Measurements from ENCODE around the gene P2RY13. TPM values are rescaled to one million over a fixed set of nuclear protein-coding genes. Genes with fewer than 3 reads are reported as not detected.
A peak's percentile ranks its signal among the peaks of the same experiment; 100 is the strongest.

The P2RY13 gene
- total RNA-seq, 2 experiments from 2014 or later = not detected

DNA sequence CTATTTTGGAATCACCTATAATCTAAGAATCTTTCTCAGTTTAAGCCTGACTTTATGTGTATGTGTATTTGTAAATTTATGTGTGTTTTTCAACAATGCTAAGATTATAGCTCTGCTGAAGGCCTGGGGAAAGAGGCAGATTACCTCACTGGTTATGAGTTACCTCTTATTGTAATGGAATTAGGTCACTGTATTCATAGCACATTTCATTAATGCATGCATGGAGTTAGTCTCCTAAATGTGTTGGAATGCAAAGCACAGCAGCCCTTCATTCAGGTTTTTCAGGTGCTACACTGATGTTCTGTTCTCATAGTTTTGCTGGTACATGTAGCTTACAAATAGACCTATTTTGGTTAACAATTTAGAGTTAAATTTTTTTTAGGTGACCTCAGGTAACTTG, 22.2 kb downstream of the P2RY13 start:
- POLR2A ChIA-PET = interaction anchor here (1.0 to 1.5 kb wide), 2 partner anchors 19 to 172 kb away, joined by 3 read pairs; no protein-coding TSS in a partner anchor
- H3K27ac Mint-ChIP-seq = no peak overlapping the region
- H3K36me3 Mint-ChIP-seq (ENCODE audit: low read depth) = no peaks in the 10 kb centered on the region
- ATAC-seq (no peak), DNase-seq (no peak)
- TF ChIP-seq CTCF (IDR thresholded peaks at IDR 0.05) = no peak
- H3K4me1 Mint-ChIP-seq (ENCODE audit: low read depth) = peaks cover 53% of the 10 kb centered on the region
- no peaks in the 10 kb centered on the region for H3K9me3 Mint-ChIP-seq
- no peak overlapping the region for H3K4me3 Mint-ChIP-seq
- intact Hi-C loops (cut with micrococcal nuclease) = no loop called here
- CTCF ChIA-PET = interaction anchor here (0.8 to 4.9 kb wide), 8 partner anchors 9 to 221 kb away, joined by 3 to 45 read pairs (median 5); partner anchors contain the start of genes GPR87 and MED12L
- H3K27me3 Mint-ChIP-seq = peaks cover 9% of the 10 kb centered on the region

DNA sequence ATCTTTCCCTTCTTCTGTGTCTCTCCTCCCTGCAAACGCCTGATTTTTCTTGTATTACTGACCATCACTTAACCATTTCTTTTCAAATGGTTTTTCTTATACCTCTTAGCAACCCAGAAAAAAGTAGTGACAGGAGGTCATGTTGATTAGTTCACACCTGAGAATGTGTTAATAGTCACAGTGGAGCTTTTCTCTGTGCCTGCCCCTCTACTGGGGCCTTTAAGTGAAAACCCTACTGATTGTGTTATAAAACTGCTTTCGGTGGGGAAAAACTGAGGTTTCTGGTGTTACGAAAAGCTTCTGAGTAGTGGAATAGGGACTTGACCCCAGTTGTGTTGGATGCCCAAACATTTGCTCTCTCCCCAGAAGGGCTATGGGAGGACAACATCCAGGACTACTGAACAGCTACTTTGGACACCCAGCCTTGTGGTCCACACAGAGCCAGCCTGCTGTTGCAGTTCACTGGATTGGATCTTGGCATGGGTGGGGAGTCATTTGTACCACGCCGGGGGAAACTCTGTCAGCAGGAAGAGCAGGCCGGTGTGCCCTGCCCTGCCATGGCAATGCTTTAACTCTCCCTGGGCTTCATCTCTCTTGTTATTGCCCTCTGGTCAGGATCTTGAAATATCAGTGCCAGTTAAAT, 23.1 kb downstream of the P2RY13 start:
- H3K4me1 Mint-ChIP-seq (ENCODE audit: low read depth) = peaks cover 58% of the 10 kb centered on the region
- intact Hi-C loops (cut with micrococcal nuclease) = no loop called here
- no peak for DNase-seq

DNA sequence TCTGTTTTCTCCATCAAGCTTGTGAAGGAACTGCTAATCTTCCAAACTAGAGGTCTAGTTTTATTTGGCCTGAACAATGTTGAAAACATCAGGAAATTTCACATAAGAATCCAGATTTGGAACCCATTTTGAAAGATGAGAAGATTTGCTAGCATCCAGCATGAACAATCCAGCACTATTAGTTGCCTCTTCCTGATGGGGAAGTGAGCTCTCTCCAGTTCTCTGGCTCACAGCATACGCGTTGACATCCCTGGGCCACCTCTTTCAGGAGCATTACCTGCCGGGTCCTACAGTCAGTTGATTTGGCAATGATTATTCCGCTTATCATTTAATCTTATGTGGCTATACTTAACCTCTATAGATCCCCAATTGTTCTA, 23.6 kb downstream of the P2RY13 start:
- peaks cover 10% of the 10 kb centered on the region for H3K27me3 Mint-ChIP-seq
- intact Hi-C loops (cut with micrococcal nuclease) = no loop called here
- peak overlapping the region; percentile 72 for H3K27ac Mint-ChIP-seq
- TF ChIP-seq CTCF (IDR thresholded peaks at IDR 0.05) = no peak
- DNase-seq (no peak), ATAC-seq (peak; percentile 5)
- no peaks in the 10 kb centered on the region for H3K36me3 Mint-ChIP-seq (ENCODE audit: low read depth)
- ChIA-PET POLR2A (interaction anchor here (0.7 to 1.1 kb wide), 5 partner anchors 11 to 143 kb away, joined by 3 to 5 read pairs (median 3); partner anchors contain the start of gene GPR87), CTCF (interaction anchor here (1.0 to 4.9 kb wide), 11 partner anchors 11 to 162 kb away, joined by 3 to 45 read pairs (median 4); partner anchors contain the start of genes GPR171, GPR87 and P2RY14)
- H3K4me3 Mint-ChIP-seq = no peak overlapping the region
- peaks cover 59% of the 10 kb centered on the region for H3K4me1 Mint-ChIP-seq (ENCODE audit: low read depth)
- H3K9me3 Mint-ChIP-seq = no peaks in the 10 kb centered on the region

More for the DNA sequence above, 23.1 kb downstream of the P2RY13 start:
- CTCF ChIA-PET = interaction anchor here (0.8 to 4.9 kb wide), 11 partner anchors 10 to 221 kb away, joined by 3 to 45 read pairs (median 4); partner anchors contain the start of genes GPR87, MED12L and P2RY14
- no peak for ATAC-seq
- no peak for TF ChIP-seq CTCF (IDR thresholded peaks at IDR 0.05)
- Mint-ChIP-seq H3K27me3 (peaks cover 9% of the 10 kb centered on the region), H3K9me3 (no peaks in the 10 kb centered on the region), H3K4me3 (no peak overlapping the region), H3K36me3 (ENCODE audit: low read depth) (no peaks in the 10 kb centered on the region), H3K27ac (peak overlapping the region; percentile 72)
- POLR2A ChIA-PET = interaction anchor here (0.8 to 1.5 kb wide), 3 partner anchors 20 to 171 kb away, joined by 3 read pairs; no protein-coding TSS in a partner anchor

DNA sequence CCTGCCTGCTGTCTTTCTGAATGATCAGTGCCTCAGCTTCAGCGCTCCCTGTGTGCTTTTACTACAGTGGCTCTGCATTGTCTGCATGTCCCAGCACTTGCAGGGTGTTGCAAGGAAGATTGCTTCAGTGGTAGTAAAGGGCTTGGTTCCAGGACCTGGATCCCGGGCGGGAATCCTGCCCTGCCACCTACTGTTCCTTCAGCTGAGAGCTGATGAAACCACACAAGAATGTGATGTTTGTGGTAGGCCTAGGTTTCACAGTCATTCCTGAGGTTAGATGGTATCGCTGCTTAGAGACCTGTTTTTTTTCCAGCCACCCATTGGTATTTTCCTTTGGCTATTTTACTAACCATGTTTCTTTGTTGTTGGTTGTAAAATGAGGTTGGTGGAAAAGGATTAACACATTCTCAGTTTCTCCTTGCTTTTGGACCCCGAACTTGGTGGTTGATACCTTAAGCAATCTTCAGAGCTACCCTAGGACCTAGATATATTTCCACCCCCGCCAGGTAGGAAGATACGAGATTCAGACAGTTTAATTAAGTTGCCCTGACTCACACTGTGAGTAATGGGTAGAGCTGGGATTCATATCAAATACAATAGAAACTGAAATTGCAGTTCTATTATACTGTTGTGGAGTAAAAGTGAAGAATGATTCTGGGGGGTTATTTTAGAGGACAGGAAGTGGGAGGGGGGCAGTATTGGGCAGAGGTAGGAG, 24.1 kb downstream of the P2RY13 start:
- H3K27ac Mint-ChIP-seq = peak overlapping the region; percentile 72
- peak; percentile 86 for ATAC-seq

More for the DNA sequence above, 24.1 kb downstream of the P2RY13 start:
- no peak for TF ChIP-seq CTCF (IDR thresholded peaks at IDR 0.05)
- ChIA-PET POLR2A (interaction anchor here (0.7 to 1.1 kb wide), 5 partner anchors 11 to 143 kb away, joined by 3 to 5 read pairs (median 3); partner anchors contain the start of gene GPR87), CTCF (interaction anchor here (0.6 to 4.9 kb wide), 14 partner anchors 10 to 162 kb away, joined by 3 to 45 read pairs (median 4); partner anchors contain the start of genes GPR171, GPR87 and P2RY14)
- no peak overlapping the region for H3K4me3 Mint-ChIP-seq
- intact Hi-C loops (cut with micrococcal nuclease) = no loop called here
- peak; percentile 46 for DNase-seq
- peaks cover 13% of the 10 kb centered on the region for H3K27me3 Mint-ChIP-seq
- peaks cover 62% of the 10 kb centered on the region for H3K4me1 Mint-ChIP-seq (ENCODE audit: low read depth)
- H3K9me3 Mint-ChIP-seq = no peaks in the 10 kb centered on the region
- H3K36me3 Mint-ChIP-seq (ENCODE audit: low read depth) = no peaks in the 10 kb centered on the region
